ENCODE results near the gene GATA3.

DNA sequence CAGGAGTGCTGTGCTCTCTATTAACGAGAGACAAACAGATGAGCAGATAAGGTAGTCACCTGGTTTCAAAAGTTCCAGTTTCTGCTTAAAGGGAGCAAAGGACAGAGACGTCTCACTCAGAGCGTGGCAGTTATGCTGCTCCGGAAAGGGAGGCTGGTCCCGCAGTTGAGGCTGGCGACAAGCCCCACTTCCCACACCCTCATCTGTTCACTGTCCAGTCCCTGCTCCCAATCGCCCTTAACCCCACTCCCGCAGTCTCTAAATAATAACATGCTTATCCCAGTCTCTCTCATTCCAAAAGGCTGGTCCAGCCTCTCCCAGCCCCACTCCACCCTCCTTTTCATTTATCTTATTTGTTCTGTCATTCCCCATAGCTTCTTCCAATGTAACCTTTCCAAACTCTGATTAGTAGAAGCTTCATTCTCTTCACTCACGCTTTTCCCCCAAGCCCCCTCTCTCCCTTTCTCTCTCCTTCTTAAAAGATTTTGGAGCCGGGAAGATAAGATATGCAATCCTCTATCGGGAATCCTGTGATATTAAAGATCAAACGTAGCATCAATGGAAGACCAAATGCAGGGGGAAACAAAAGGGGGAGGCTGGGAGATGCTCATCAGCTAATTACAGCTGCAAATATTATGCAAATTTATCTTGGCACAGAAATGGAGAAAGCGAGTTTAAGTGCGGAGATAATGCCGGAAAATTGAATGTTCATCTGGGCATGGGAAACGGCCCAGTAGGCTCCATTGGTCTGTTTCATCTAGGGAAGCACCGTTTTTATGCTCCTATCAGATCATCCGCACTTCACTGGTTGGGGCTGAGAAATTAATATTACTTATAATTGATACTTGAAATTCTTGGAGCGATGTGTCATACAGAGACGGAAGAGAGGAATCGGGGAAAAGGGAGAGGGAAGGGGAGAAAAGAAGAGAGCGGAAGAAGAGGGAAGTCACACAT is 16.3 kb upstream of the GATA3 start:
- TF ChIP-seq CTCF (IDR thresholded peaks at IDR 0.05), result no peak
- no peak for TF ChIP-seq POLR2A (IDR thresholded peaks at IDR 0.05)
- no peak for TF ChIP-seq POLR2AphosphoS5 (IDR thresholded peaks at IDR 0.05)

All from breast epithelium (tissue), 3 donors.